ENCODE results near the gene ELMOD3.

- TF ChIP-seq EZH2 (IDR thresholded peaks at IDR 0.05; ENCODE audit: insufficient read depth, poor library complexity, severe bottlenecking) (no peak), EZH2phosphoT487 (IDR thresholded peaks at IDR 0.05; ENCODE audit: insufficient read depth, low read depth) (no peak)
These were observed 41.4 kb downstream of the ELMOD3 start for GRCh38 chr2:85395912-85396475.

All from GM23248 (cell line).